NCI-H2171 (cell line): Measurements from ENCODE around the gene PRPF18.

Source experiments
- DNase-seq: peaks from one replicate; lab custom pipeline; 2025; lab: John Stamatoyannopoulos, UW

Gene PRPF18

GRCh38 chr10:13669182-13669855 lies 82.6 kb downstream of the PRPF18 start:
- no peak for DNase-seq

- DNase-seq, result no peak
Observed at GRCh38 chr10:13669901-13670300, 83.1 kb downstream of the PRPF18 start.

GRCh38 chr10:13670311-13670710 lies 83.5 kb downstream of the PRPF18 start:
- DNase-seq, result no peak

GRCh38 chr10:13671904-13672303 lies 85.1 kb downstream of the PRPF18 start:
- DNase-seq, result no peak

- peak; percentile 66 for DNase-seq
Observed at GRCh38 chr10:13672548-13672947, 85.8 kb downstream of the PRPF18 start.

- DNase-seq, result peak; percentile 25
Observed at GRCh38 chr10:13673156-13673555, 86.4 kb downstream of the PRPF18 start.

- no peak for DNase-seq
Observed at GRCh38 chr10:13674645-13675588, 88.2 kb downstream of the PRPF18 start.

- DNase-seq, result no peak
Observed at GRCh38 chr10:13678101-13678843, 91.5 kb downstream of the PRPF18 start.
